ENCODE measurements around the gene CEP120. TPM values are rescaled to one million over a fixed set of nuclear protein-coding genes. Genes with fewer than 3 reads are reported as not detected.

Gene CEP120
- total and polyA plus RNA-seq, 2 experiments from 2014 or later, result 4.9 to 16.3 TPM

- Histone ChIP-seq H3K27ac (ENCODE audit: low read depth) (no peak overlapping the region), H3F3A (replicated peaks; ENCODE audit: low read depth) (no peaks in the 10 kb centered on the region), H3K9me2 (ENCODE audit: insufficient read depth) (no peaks in the 10 kb centered on the region), H3K4me1 (ENCODE audit: insufficient read depth) (no peaks in the 10 kb centered on the region; the same call in 1 of the 2 replicates), H3K79me2 (replicated peaks; ENCODE audit: insufficient read depth) (no peaks in the 10 kb centered on the region), H2AFZ (no peak overlapping the region), H3K27me3 (ENCODE audit: insufficient read depth) (no peaks in the 10 kb centered on the region), H3K36me3 (ENCODE audit: insufficient read depth) (no peaks in the 10 kb centered on the region), H3K4me3 (no peak overlapping the region), H3K4me2 (no peak overlapping the region), H4K20me1 (replicated peaks; ENCODE audit: insufficient read depth) (no peaks in the 10 kb centered on the region)
- no peak for DNase-seq (ENCODE audit: low spot score)
- Mint-ChIP-seq H3K9me3 (no peaks in the 10 kb centered on the region), H3K4me1 (peaks cover 10% of the 10 kb centered on the region), H3K27me3 (ENCODE audit: insufficient read depth, low read depth, poor library complexity) (no peaks in the 10 kb centered on the region), H3K27ac (no peak overlapping the region), H3K36me3 (ENCODE audit: low read depth) (no peaks in the 10 kb centered on the region), H3K4me3 (no peak overlapping the region)
- TF ChIP-seq POLR2AphosphoS5 (IDR thresholded peaks at IDR 0.05; ENCODE audit: low read depth), result no peak
- TF ChIP-seq ZNF462 (CRISPR knock-in tag; IDR thresholded peaks at IDR 0.05), result no peak
- no peak for TF ChIP-seq NANOG (IDR thresholded peaks at IDR 0.05; ENCODE audit: borderline replicate concordance)
- TF ChIP-seq ZNF331 (CRISPR knock-in tag; IDR thresholded peaks at IDR 0.05; ENCODE audit: low read depth), result no peak
- no peak for TF ChIP-seq STAT1 (IDR thresholded peaks at IDR 0.05; ENCODE audit: unreplicated experiment)
- TF ChIP-seq EZH2 (IDR thresholded peaks at IDR 0.05; ENCODE audit: low read depth, unreplicated experiment), result no peak
- TF ChIP-seq CREB1 (CRISPR knock-in tag; IDR thresholded peaks at IDR 0.05; ENCODE audit: low read depth), result no peak
- no peak for TF ChIP-seq CTCF (conservative IDR thresholded peaks at IDR 0.05; ENCODE audit: low read depth in 2 of 2)
- TF ChIP-seq JUNB (IDR thresholded peaks at IDR 0.05; ENCODE audit: unreplicated experiment), result no peak
- TF ChIP-seq EZH2phosphoT487 (IDR thresholded peaks at IDR 0.05; ENCODE audit: unreplicated experiment), result no peak
- no peak for TF ChIP-seq ZNF114 (CRISPR knock-in tag; IDR thresholded peaks at IDR 0.05)
- no peak for TF ChIP-seq REST (IDR thresholded peaks at IDR 0.05; ENCODE audit: unreplicated experiment)
- ATAC-seq, result peak; percentile 40; the same call in 1 of the 3 replicates
These were observed 15.7 kb upstream of the CEP120 start for GRCh38 chr5:123438902-123439301.

Data from GM23338 (cell line).